HEK293 (cell line): Measurements from ENCODE around the gene TSC22D3.
A peak's percentile ranks its signal among the peaks of the same experiment; 100 is the strongest.

Experiments
- CTCF ChIA-PET: fragments of 350-600 bp; formaldehyde crosslinking; extraction: SDS; loops from one replicate; lab custom pipeline; 2021; ENCODE audit warnings: antibody characterized with exemption; lab: Yijun Ruan, JAX
- POLR2A ChIA-PET: fragments of 300-600 bp; formaldehyde crosslinking; extraction: SDS; loops from one replicate; lab custom pipeline; 2020; ENCODE audit warnings: antibody characterized with exemption, inconsistent platforms; lab: Yijun Ruan, JAX
- H3K27ac ChIP-seq: fragments of 200-500 bp; sonication (Bioruptor generic); 2 replicates; pipeline ENCODE4 v1.5.1; 2014; ENCODE audit warnings: low read depth, low read length, control low read depth, inconsistent platforms; ENCODE audit errors: extremely low read depth
- H3K36me3 ChIP-seq, 2 experiments: fragments of 200-500 bp in 1 of 2; sonication (Bioruptor generic) in 1 of 2; 1 replicate in 1 of 2; 2 replicates in 1 of 2; pipeline ENCODE4 v1.5.1; 2014 to 2017; ENCODE audit warnings: inconsistent platforms in 2 of 2, low read length in 2 of 2; ENCODE audit not compliant: control insufficient read depth in 2 of 2, insufficient read depth in 1 of 2
- H3K4me1 ChIP-seq: fragments of 200-500 bp; sonication (Bioruptor generic); 2 replicates; pipeline ENCODE4 v1.5.1; 2014; ENCODE audit warnings: mild to moderate bottlenecking, low read length, inconsistent platforms; ENCODE audit not compliant: control insufficient read depth, insufficient read depth
- H3K4me3 ChIP-seq: 2 replicates; pipeline ENCODE4 v1.5.1; 2011; ENCODE audit warnings: low read depth, mild to moderate bottlenecking, control low read depth, low read length, moderate library complexity
- H3K9me3 ChIP-seq: fragments of 200-500 bp; sonication (Bioruptor generic); 2 replicates; pipeline ENCODE4 v1.5.1; 2014; ENCODE audit warnings: low read depth, low read length, inconsistent platforms; ENCODE audit not compliant: control insufficient read depth, insufficient read depth
- CTCF ChIP-seq: fragments of 450-650 bp; formaldehyde crosslinking; IDR thresholded peaks from 2 replicates; pipeline ENCODE4 v1.5.1; 2016; ENCODE audit warnings: missing biosample characterization, missing genetic modification characterization
- GLI2 ChIP-seq: fragments of 450-650 bp; formaldehyde crosslinking; IDR thresholded peaks from 2 replicates; pipeline ENCODE4; 2017; ENCODE audit warnings: missing biosample characterization, missing genetic modification characterization, low read depth, borderline replicate concordance
- KLF9 ChIP-seq: fragments of 450-650 bp; formaldehyde crosslinking; IDR thresholded peaks from 2 replicates; pipeline ENCODE4 v1.5.1; 2016; ENCODE audit warnings: missing biosample characterization, missing genetic modification characterization, low read depth
- SCRT1 ChIP-seq: fragments of 450-650 bp; formaldehyde crosslinking; IDR thresholded peaks from 2 replicates; pipeline ENCODE4 v1.5.1; 2016; ENCODE audit warnings: missing biosample characterization, missing genetic modification characterization, borderline replicate concordance
- SCRT2 ChIP-seq: fragments of 450-650 bp; formaldehyde crosslinking; IDR thresholded peaks from 2 replicates; pipeline ENCODE4 v1.5.1; 2016; ENCODE audit warnings: missing biosample characterization, missing genetic modification characterization
- ZFP3 ChIP-seq: fragments of 450-650 bp; formaldehyde crosslinking; IDR thresholded peaks from 2 replicates; pipeline ENCODE4 v1.5.1; 2016; ENCODE audit warnings: low read depth, missing biosample characterization, missing genetic modification characterization
- ZNF174 ChIP-seq: fragments of 450-650 bp; formaldehyde crosslinking; IDR thresholded peaks from 2 replicates; pipeline ENCODE4 v1.5.0; 2017; ENCODE audit warnings: missing biosample characterization, mild to moderate bottlenecking, missing genetic modification characterization
- ZNF239 ChIP-seq: fragments of 450-650 bp; formaldehyde crosslinking; IDR thresholded peaks from 2 replicates; pipeline ENCODE4 v1.5.1; 2016; ENCODE audit warnings: missing biosample characterization, missing genetic modification characterization
- ZNF558 ChIP-seq: fragments of 450-650 bp; formaldehyde crosslinking; IDR thresholded peaks from 2 replicates; pipeline ENCODE4 v1.5.1; 2016; ENCODE audit warnings: missing biosample characterization, missing genetic modification characterization
- ZNF585B ChIP-seq: fragments of 450-650 bp; formaldehyde crosslinking; IDR thresholded peaks from 2 replicates; pipeline ENCODE4 v1.5.1; 2016; ENCODE audit warnings: missing biosample characterization, missing genetic modification characterization
- ZNF596 ChIP-seq: fragments of 450-650 bp; IDR thresholded peaks from 2 replicates; pipeline ENCODE4 v1.5.0; 2018; ENCODE audit warnings: missing biosample characterization, mild to moderate bottlenecking, missing genetic modification characterization, moderate library complexity
- ZNF677 ChIP-seq: fragments of 450-650 bp; IDR thresholded peaks from 2 replicates; pipeline ENCODE4 v1.5.0; 2018; ENCODE audit warnings: missing biosample characterization, mild to moderate bottlenecking, missing genetic modification characterization, moderate library complexity
- ZNF837 ChIP-seq: fragments of 450-650 bp; formaldehyde crosslinking; IDR thresholded peaks from 2 replicates; pipeline ENCODE4 v1.5.1; 2016; ENCODE audit warnings: missing biosample characterization, missing genetic modification characterization
- ZXDB ChIP-seq: fragments of 450-650 bp; formaldehyde crosslinking; IDR thresholded peaks from 2 replicates; pipeline ENCODE4 v1.5.1; 2016; ENCODE audit warnings: missing biosample characterization, missing genetic modification characterization
- TF ChIP-seq, protein P1 (sequence below): fragments of 450-650 bp; formaldehyde crosslinking; IDR thresholded peaks from 2 replicates; pipeline ENCODE4 v1.5.1; 2017; ENCODE audit warnings: missing biosample characterization, missing genetic modification characterization
- TF ChIP-seq, protein P2 (sequence below): fragments of 450-650 bp; formaldehyde crosslinking; IDR thresholded peaks from 2 replicates; pipeline ENCODE4 v1.5.1; 2016; ENCODE audit warnings: missing biosample characterization, missing genetic modification characterization

Gene TSC22D3

GRCh38 chrX:107667426-107667825 lies 108.2 kb downstream of the TSC22D3 start:
- CTCF ChIA-PET = interaction anchor here (0.6 to 2.2 kb wide), 3 partner anchors 51 to 174 kb away, joined by 3 to 11 read pairs (median 4); partner anchors contain the start of gene NCBP2L
- Histone ChIP-seq H3K4me3 (no peak overlapping the region), H3K9me3 (no peaks in the 10 kb centered on the region), H3K4me1 (peaks cover 3% of the 10 kb centered on the region; the same call in 1 of the 2 replicates), H3K27ac (no peak overlapping the region)
- POLR2A ChIA-PET = no interaction called here
- TF ChIP-seq ZNF596 (no peak), ZFP3 (no peak), GLI2 (no peak), SCRT1 (tag by site-specific recombination) (peak; percentile 83), SCRT2 (tag by site-specific recombination) (peak; percentile 76)
- TF ChIP-seq, all 188 proteins: peak for 2
- peaks cover 0 to 5% of the 10 kb centered on the region in 2 experiments; a peak in 2 of 3 replicates for H3K36me3 ChIP-seq

- ChIA-PET POLR2A (no interaction called here), CTCF (interaction anchor here (0.6 to 2.2 kb wide), 4 partner anchors 12 to 110 kb away, joined by 3 to 11 read pairs (median 6); partner anchors contain the start of gene NCBP2L)
- Histone ChIP-seq H3K36me3 (peaks cover 0 to 5% of the 10 kb centered on the region in 2 experiments; a peak in 2 of 3 replicates), H3K4me1 (peaks cover 3% of the 10 kb centered on the region; the same call in 1 of the 2 replicates), H3K4me3 (no peak overlapping the region), H3K9me3 (no peaks in the 10 kb centered on the region), H3K27ac (no peak overlapping the region)
- TF ChIP-seq ZNF174 = no peak
- no peak for TF ChIP-seq ZXDB (tag by site-specific recombination)
- TF ChIP-seq, protein P1, sequence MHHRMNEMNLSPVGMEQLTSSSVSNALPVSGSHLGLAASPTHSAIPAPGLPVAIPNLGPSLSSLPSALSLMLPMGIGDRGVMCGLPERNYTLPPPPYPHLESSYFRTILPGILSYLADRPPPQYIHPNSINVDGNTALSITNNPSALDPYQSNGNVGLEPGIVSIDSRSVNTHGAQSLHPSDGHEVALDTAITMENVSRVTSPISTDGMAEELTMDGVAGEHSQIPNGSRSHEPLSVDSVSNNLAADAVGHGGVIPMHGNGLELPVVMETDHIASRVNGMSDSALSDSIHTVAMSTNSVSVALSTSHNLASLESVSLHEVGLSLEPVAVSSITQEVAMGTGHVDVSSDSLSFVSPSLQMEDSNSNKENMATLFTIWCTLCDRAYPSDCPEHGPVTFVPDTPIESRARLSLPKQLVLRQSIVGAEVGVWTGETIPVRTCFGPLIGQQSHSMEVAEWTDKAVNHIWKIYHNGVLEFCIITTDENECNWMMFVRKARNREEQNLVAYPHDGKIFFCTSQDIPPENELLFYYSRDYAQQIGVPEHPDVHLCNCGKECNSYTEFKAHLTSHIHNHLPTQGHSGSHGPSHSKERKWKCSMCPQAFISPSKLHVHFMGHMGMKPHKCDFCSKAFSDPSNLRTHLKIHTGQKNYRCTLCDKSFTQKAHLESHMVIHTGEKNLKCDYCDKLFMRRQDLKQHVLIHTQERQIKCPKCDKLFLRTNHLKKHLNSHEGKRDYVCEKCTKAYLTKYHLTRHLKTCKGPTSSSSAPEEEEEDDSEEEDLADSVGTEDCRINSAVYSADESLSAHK = no peak
- peak; percentile 99 for TF ChIP-seq ZNF677 (tag by site-specific recombination)
- TF ChIP-seq ZNF239 = no peak
- TF ChIP-seq KLF9 (tag by site-specific recombination) = no peak
- peak; percentile 44; the same call in 1 of the 2 replicates for TF ChIP-seq ZNF585B (tag by site-specific recombination)
- TF ChIP-seq, protein P2, sequence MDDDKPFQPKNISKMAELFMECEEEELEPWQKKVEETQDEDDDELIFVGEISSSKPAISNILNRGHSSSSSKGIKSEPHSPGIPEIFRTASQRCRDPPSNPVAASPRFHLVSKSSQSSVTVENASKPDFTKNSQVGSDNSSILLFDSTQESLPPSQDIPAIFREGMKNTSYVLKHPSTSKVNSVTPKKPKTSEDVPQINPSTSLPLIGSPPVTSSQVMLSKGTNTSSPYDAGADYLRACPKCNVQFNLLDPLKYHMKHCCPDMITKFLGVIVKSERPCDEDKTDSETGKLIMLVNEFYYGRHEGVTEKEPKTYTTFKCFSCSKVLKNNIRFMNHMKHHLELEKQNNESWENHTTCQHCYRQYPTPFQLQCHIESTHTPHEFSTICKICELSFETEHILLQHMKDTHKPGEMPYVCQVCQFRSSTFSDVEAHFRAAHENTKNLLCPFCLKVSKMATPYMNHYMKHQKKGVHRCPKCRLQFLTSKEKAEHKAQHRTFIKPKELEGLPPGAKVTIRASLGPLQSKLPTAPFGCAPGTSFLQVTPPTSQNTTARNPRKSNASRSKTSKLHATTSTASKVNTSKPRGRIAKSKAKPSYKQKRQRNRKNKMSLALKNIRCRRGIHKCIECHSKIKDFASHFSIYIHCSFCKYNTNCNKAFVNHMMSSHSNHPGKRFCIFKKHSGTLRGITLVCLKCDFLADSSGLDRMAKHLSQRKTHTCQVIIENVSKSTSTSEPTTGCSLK (tag by site-specific recombination) = no peak
- no peak for TF ChIP-seq ZNF558 (tag by site-specific recombination)
- no peak for TF ChIP-seq ZNF837 (tag by site-specific recombination)
- TF ChIP-seq CTCF (tag by site-specific recombination) = no peak
These were observed 108.7 kb downstream of the TSC22D3 start for GRCh38 chrX:107666931-107667330.
